Amygdala (tissue), 56 donors: ENCODE results near the gene LINC01488.

ENCODE experiments used
- DNase-seq, 56 donors: peaks; one replicate each; lab custom pipeline; 2025; lab: John Stamatoyannopoulos, UW

Gene LINC01488

GRCh38 chr11:69489031-69489745 is 7.7 kb downstream of the LINC01488 start:
- DNase-seq = peak in 3 of 56 donors; percentile 14 to 44 (median 33)

- DNase-seq = no peak
These were observed 8.4 kb downstream of the LINC01488 start for GRCh38 chr11:69489746-69490365.

- no peak for DNase-seq
These were observed 9.1 kb downstream of the LINC01488 start for GRCh38 chr11:69490516-69490915.

GRCh38 chr11:69491071-69492031 is 9.9 kb downstream of the LINC01488 start:
- DNase-seq = no peak

- DNase-seq = no peak
These were observed 10.9 kb downstream of the LINC01488 start for GRCh38 chr11:69492201-69492991.

GRCh38 chr11:69493931-69494821 is 12.7 kb downstream of the LINC01488 start:
- DNase-seq = no peak

GRCh38 chr11:69494851-69495250 is 13.4 kb downstream of the LINC01488 start:
- no peak for DNase-seq

- DNase-seq = no peak
These were observed 14.2 kb downstream of the LINC01488 start for GRCh38 chr11:69495441-69496201.

- DNase-seq = no peak
These were observed 14.7 kb downstream of the LINC01488 start for GRCh38 chr11:69496202-69496557.

- DNase-seq = no peak
These were observed 15.3 kb downstream of the LINC01488 start for GRCh38 chr11:69496631-69497220.

GRCh38 chr11:69497221-69497787 is 15.8 kb downstream of the LINC01488 start:
- DNase-seq = peak in 35 of 56 donors; percentile 11 to 83 (median 33)

- DNase-seq = no peak
These were observed 17.2 kb downstream of the LINC01488 start for GRCh38 chr11:69498614-69499175.

- DNase-seq = no peak
These were observed 17.9 kb downstream of the LINC01488 start for GRCh38 chr11:69499186-69499917.

- DNase-seq = no peak
These were observed 18.4 kb downstream of the LINC01488 start for GRCh38 chr11:69499918-69500284.

- DNase-seq = no peak
These were observed 19.0 kb downstream of the LINC01488 start for GRCh38 chr11:69500285-69501120.

- no peak for DNase-seq
These were observed 19.6 kb downstream of the LINC01488 start for GRCh38 chr11:69501121-69501489.
